Measurements from ENCODE around the gene NASP.

Gene NASP

DNA sequence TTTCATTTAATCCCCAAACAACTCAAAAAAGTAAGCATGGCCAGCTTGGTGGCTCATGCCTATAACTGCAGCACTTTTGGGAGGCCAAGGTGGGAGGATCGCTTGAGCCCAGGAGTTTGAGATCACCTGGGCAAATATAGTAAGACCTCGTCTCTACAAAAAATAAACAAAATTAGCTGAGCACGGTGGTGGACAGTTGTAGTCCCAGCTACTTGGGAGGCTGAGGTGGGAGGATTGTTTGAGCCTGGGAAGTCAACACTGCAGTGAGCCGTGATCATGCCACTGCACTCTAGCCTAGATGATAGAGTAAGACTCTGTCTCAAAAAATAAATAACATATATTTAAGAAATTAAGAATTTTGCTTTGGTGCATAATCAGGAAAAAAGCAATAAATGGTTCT, 39.3 kb upstream of the NASP start:
- DNase-seq (ENCODE audit: low read depth): no peak
- H3K4me3 ChIP-seq (ENCODE audit: low read length): no peak overlapping the region
- TF ChIP-seq, protein P1, sequence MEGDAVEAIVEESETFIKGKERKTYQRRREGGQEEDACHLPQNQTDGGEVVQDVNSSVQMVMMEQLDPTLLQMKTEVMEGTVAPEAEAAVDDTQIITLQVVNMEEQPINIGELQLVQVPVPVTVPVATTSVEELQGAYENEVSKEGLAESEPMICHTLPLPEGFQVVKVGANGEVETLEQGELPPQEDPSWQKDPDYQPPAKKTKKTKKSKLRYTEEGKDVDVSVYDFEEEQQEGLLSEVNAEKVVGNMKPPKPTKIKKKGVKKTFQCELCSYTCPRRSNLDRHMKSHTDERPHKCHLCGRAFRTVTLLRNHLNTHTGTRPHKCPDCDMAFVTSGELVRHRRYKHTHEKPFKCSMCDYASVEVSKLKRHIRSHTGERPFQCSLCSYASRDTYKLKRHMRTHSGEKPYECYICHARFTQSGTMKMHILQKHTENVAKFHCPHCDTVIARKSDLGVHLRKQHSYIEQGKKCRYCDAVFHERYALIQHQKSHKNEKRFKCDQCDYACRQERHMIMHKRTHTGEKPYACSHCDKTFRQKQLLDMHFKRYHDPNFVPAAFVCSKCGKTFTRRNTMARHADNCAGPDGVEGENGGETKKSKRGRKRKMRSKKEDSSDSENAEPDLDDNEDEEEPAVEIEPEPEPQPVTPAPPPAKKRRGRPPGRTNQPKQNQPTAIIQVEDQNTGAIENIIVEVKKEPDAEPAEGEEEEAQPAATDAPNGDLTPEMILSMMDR (conservative IDR thresholded peaks at IDR 0.05; ENCODE audit: low read length): no peak

DNA sequence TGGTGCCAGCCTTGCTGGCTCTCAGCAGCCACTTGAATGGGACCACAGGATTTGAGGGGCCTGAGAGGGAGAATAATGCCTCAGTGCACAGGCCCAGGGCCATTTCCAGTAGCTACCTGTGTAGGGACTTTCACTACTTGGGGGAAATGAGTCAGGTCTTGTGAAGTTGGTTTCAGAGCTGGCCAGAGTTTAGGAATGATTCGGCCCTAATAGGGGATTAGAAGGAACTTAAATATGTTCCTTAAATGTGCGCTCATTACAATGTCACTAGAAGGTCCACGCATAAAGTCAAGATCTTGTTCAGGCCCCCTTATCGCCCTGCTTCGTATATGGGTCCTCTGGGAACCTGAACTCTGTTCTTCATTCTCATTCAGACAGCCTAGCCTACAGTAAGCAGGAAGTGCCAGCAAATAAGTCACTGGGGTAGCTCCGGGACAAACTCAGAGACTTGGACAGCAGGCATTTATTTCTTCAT, 38.8 kb upstream of the NASP start:
- no peak overlapping the region for H3K4me3 ChIP-seq (ENCODE audit: low read length)
- no peak for DNase-seq (ENCODE audit: low read depth)
- TF ChIP-seq, protein P1 (conservative IDR thresholded peaks at IDR 0.05; ENCODE audit: low read length): no peak

DNA sequence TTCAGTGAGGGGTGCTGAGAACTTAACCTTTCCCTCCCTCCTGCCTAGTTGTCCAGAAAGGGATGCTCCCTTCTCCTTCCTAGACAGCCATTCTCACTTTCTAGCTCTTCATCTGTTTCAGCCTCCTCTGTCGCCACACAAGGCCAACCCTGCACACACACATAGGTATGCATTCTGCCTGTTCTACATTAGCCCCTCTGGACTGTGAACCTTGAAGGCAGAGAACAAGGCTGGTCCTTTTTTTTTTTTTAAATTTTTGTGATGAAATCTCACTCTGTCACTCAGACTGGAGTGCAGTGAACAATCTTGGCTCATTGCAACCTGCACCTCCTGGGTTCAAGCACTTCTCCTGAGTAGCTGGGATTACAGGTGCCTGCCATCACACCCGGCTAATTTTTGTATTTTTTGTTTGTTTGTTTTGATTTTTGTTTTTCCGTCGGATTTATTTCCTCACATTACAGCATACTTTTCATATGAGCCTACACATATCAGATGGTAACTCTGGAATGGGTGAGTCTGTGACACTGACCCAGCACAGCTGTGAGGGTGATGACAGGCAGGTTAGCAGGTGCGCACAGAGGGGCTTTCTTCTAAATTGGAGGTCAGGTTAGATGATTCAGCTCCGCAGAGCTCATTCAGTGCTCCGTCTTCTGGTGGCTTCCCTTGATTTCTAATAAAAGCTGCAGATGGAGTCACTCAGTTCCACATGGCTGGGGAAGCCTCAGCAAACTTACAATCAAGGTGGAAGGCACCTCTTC, 38.1 kb upstream of the NASP start:
- DNase-seq (ENCODE audit: low read depth): no peak
- TF ChIP-seq, protein P1 (conservative IDR thresholded peaks at IDR 0.05; ENCODE audit: low read length): no peak
- no peak overlapping the region for H3K4me3 ChIP-seq (ENCODE audit: low read length)

DNA sequence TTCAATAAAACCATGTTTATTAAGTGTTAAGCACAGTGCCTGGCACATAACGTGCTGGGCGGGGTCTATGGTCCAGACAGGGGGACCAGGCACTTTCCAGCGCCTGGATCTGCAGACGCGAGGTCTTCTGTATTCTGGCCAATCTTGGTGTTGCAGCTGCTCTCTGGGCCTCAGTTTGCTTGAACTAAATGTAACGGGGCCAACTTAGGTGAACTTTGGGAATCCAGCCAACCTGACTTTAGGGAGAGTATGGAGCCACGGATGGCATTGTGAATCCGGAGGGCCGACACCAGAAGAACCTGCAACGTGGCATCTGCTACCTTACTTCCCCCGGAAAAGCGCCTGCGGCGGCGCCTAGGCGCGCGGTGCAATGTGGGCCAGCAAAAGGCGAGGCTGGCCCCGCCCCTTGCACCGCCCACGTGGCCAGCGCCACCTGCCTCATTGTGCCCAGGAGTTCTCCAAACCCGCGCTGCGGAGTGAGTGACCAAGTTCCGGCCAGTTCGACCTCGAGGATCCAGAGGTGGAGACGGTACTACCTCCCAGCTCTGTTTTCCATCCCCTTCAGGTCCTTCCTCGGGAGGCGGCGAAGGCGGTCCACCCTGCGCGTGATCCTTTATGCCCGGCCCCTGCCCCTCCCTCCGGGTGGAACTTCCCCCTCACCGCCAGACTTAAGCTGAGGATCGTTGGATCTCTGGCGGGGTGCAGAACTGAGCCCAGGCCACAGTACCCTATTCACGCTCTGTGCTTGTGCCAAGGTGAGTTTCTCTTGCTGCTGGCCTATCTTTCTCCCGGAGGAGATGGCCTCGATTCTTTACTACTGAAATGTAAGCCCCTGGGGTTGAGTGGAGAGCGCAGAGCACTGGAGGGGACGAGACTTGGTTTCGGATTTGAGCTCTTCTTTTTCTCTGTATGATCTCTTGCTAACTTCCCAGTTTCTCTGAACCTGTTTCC, 33.2 kb upstream of the NASP start, which contains the start of gene AKR1A1:
Gene AKR1A1 (plus strand): TSS at position 426 of the 951 bp plus-strand sequence. CDS start 10,969 bp downstream, outside the sequence.
- H3K4me3 ChIP-seq (ENCODE audit: low read length): peak within 1 kb of the TSS; percentile 90
- DNase-seq (ENCODE audit: low read depth): peak; percentile 75
- TF ChIP-seq, protein P1 (conservative IDR thresholded peaks at IDR 0.05; ENCODE audit: low read length): no peak; the same call in 1 of the 2 replicates

DNA sequence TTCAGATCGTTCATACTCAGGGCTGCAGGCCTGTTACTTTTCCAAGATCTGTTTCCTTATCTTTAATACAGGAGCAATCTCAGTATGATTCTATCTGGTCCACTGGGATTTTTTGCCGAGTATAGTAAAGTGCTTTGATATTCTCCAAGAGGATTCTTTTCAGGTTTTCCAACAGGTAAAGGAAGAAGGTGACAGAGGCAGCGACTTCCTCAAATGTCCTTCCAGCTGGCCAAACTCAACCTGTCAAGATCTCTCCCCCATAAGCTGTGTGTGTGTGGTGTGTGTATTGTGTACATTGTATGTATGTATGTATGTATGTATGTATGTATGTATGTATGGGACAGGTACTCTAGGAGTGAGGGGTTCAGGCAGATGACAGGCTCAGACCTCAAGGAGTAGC, 32.2 kb upstream of the NASP start:
- H3K4me3 ChIP-seq (ENCODE audit: low read length): peak overlapping the region; percentile 90
- no peak for DNase-seq (ENCODE audit: low read depth)
- TF ChIP-seq, protein P1 (conservative IDR thresholded peaks at IDR 0.05; ENCODE audit: low read length): no peak

DNA sequence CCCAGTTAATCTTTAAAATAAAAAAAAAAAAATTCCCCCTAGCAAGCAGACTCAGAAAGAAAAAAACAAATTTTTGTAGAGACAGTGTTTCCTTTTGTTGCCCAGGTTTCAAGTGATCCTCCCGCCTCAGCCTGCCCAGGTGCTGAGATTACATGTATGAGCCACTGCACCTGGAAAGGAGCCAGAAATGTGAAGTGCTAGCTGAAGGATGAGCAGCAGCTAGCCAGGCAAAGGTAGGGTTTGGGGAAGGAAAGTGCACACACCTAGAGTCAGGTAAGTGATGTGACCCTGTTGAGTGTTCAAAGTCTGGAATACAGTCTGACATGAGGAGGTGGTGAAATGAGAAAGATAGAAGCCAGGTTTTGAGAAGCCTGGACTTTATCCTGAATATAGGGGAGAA, 31.5 kb upstream of the NASP start:
- no peak overlapping the region for H3K4me3 ChIP-seq (ENCODE audit: low read length)

More for the DNA sequence above, 31.5 kb upstream of the NASP start:
- no peak for DNase-seq (ENCODE audit: low read depth)
- TF ChIP-seq, protein P1 (conservative IDR thresholded peaks at IDR 0.05; ENCODE audit: low read length): no peak

Measured in AG10803 (cell line).